Right forelimb (tissue), 1 donor: Measurements from ENCODE around the gene HSPA1A.

ENCODE experiments used
- DNase-seq: peaks from one replicate; pipeline ENCODE4 v3.0.0-alpha.2; 2018

The HSPA1A gene

GRCh38 chr6:31865205-31866118 is 50.1 kb downstream of the HSPA1A start:
- no peak for DNase-seq
